ENCODE measurements around the gene PAQR6.
A peak's percentile ranks its signal among the peaks of the same experiment; 100 is the strongest.

PAQR6 gene, protein sequence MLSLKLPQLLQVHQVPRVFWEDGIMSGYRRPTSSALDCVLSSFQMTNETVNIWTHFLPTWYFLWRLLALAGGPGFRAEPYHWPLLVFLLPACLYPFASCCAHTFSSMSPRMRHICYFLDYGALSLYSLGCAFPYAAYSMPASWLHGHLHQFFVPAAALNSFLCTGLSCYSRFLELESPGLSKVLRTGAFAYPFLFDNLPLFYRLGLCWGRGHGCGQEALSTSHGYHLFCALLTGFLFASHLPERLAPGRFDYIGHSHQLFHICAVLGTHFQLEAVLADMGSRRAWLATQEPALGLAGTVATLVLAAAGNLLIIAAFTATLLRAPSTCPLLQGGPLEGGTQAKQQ

DNA sequence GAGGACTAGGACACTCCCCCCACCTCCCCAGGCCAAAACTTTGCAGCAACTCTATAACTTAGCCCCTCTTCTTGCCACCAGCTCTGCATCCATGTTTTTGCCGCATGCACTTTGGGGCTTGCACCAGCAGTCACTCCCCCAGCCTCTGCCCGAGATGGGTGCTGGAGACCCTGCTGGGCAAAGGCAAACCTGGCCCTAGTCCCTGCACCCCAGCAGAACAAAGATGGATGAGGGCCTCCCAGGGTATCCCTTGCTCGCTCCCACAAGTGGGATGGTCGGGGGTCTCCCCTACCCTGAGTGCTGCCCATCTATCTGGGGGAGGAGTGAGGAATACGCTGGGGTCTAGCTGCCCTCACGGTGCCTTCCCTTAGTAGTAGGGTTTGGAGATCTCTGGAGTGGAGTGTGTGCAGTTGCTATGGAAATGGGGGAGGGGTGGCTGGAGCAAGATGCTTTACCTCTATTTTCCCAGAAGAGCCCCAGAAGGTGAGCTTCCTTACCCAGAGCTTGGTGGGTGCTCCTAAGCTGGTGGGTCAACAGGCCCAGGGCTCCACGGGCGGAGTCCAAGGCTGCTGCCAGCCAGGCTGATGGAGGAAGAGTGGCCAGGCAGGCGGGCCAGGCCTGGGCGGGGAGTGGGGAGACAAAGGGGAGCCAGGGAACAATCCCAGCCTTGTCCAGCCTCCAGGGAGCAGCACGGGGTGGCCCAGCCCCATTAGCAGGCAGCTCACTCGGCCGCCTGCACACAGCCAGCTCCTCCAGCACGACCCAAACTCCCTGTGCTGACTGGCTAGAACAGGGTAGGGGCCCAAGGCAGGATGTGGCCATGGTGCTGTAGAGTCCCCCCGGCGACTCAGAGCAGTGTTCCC lies at the start of gene PAQR6:
TSS of gene PAQR6 (minus strand) at position 597 of the 863 bp plus-strand sequence. CDS start 1,325 bp downstream, outside the sequence.
- DNase-seq, result no peak

DNA sequence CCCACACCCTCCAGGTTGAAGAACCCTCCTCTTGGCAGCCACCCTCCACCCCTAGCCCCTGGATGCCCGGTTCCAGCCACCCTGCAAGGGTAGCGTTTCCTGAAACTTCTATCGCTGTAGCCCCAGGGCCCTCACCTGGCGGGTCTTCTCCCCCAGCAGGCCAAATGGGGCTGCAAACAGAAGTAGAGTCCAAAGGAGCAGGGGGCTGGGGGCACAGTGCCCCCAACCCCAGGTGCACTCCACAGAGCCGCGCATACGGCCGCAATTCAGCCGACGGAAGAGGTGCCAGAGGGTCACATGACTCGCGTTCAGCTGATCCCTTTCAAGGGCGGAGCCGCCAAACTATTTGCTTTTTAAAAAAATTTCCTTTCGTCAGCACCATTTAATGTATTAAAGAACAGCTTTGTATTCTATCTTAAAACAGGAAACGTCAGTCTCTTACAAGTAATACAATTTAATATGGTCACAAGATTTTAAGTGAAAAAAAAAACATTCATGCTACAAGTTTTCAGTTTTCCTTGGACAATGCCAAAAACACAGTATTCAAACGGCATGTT lies 47.6 kb upstream of the PAQR6 start, which contains the start of gene GLMP:
TSS of gene GLMP (minus strand) at position 289 of the 557 bp plus-strand sequence. CDS start at position 255, 34 bp downstream.
- peak; percentile 60 for DNase-seq

DNA sequence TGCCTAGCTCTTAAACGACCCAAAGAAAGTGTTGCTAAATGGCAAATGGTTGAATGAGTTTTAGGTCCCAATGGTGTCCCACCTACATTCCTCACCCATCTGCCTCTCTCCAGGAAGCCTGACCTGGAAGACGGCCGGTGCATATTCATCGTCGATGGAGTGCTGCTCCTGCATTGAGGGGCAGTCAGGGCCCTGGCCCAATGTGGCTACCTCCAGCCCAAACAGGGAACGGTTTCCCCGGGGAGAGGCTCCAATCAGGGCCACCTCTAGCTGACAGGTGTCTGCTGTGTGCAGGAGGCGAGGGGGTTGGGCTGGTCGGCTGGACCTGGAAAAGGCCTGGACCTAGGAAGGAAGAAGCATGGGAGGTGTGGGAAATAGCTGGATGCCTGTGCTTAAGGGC lies 46.0 kb upstream of the PAQR6 start:
- no peak for DNase-seq

DNA sequence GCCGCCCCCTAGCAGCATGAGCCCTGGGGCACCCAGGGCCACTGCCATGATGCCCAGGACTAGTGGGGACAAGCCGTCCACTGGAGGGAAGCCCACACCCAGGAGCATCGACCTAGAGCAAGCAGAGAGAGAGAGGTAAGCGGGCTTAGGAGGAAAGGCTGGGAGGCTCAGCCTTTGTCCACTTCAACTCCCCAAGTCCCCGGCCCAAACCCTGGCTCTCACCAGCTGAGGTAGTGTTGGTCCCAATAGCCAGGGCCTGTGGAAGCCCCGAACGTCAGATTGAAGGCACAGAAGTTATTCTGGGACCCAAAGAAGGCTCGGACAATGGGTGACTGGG lies 45.2 kb upstream of the PAQR6 start:
- no peak for DNase-seq

DNA sequence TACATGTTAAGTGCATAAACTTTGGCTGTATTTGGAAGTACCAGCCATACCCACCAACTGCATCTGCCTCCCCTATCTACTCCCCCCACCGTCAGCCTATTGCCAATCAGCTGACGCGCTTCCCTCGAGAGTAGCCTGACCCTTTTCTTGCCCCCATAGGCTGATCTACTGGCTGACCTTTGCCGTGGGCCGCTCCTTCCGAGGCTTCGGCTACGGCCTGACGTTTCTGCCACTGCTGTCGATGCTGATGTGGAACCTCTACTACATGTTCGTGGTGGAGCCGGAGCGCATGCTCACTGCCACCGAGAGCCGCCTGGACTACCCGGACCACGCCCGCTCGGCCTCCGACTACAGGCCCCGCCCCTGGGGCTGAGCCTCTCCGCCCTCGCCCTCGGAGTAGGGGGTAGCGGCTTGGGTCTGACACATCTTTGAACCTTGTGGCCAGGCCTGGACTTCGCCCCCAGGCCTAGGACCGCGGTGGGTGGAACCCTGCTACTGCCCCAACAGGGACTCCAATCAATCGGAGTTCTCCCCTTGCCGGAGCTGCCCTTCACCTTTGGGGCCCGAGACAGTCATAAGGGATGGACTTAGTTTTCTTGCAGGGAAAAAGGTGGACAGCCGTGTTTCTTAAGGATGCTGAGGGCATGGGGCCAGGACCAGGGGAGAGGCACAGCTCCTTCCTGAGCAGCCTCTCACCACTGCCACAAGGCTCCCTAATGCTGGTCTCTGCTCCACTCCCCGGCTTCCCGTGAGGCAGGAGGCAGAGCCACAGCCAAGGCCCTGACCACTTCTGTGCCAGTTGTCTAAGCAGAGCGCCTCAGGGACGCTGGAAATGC lies 43.6 kb upstream of the PAQR6 start:
- no peak for DNase-seq

DNA sequence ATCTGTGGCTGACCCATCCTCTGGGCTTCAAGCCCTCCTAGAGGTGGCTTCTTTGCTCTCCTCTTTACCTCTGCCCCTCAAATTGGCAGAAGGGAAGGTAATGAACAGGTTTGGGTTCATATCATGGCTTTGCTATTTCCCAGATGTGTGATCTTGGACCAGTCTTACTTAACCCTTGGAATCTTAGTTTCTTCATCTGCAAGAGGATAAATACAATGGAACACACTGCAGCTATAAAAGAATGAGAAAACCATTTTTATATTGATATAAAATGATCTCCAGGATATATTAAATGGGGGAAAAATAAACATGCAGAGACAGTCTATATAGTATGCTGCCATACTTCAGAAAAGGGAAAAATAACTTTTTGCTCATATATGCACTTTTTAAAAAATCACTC lies 42.0 kb upstream of the PAQR6 start:
- no peak for DNase-seq

DNA sequence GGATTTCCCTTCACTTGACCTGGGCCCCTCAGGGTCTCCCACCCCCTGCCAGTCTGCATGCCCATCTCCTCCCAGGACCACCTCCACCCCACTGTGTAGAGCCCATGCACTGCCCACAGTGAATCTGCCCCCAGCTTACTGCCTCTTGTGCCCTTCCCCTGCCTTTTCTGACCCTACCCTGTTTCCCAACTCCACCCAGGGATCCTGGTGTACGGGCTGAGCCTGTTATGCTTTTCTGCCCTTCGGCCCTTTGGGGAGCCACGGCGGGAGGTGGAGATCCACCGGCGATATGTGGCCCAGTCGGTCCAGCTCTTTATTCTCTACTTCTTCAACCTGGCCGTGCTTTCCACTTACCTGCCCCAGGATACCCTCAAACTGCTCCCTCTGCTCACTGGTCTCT lies 38.2 kb upstream of the PAQR6 start:
- DNase-seq, result no peak

DNA sequence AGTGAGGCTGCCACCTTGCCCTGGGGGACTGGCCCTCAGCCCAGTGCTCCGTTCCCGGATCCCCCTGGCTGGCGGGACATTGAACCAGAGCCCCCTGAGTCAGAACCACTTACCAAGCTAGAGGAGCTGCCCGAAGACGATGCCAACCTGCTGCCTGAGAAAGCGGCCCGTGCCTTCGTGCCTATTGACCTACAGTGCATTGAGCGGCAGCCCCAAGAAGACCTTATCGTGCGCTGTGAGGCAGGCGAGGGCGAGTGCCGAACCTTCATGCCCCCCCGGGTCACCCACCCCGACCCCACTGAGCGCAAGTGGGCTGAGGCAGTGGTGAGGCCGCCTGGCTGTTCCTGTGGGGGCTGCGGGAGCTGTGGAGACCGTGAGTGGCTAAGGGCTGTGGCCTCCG lies 37.6 kb upstream of the PAQR6 start:
- no peak for DNase-seq

DNA sequence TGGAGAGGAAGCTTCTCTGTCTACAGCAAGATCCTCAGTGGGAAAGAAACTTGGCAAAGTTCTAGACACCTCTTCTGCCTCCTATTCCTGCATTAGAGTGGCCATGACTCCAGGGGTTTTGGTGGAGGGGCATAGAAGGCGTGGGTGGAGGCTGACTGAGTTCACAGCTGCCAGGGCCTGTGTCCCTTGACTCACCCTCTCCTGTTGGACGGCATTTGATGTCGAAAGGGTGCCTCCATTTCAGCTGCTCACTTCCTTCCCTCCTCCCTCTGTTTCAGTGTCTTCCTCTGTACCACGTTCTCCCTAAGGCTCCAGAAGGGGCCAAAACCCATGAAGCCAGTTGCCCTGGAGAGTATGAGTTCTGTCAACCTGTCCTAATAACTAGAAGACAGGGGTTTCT lies 36.9 kb upstream of the PAQR6 start:
- DNase-seq, result no peak

DNA sequence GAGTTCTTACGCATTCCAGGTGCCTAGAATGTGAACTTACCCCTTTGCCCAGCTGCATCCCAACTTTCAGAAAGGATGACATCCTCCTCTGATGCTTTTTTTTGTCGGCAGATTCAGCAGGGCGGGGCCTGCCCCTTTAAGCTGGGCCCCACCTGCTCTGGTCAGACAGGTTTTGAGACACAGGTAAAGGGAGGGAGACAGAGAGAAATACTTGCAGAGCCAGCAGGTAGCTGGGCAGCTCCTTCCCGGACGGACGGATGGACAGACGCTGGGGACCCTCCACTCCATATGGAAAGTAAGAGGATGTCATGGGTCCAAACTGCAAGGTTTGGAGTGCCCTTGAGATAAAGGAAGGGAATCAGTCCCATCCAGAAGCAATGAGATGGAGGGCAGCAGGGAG lies 36.3 kb upstream of the PAQR6 start, which contains the start of gene TMEM79:
TSS of gene TMEM79 (plus strand) at position 214 of the 400 bp plus-strand sequence. CDS start 902 bp downstream, outside the sequence.
- peak; percentile 29 for DNase-seq

DNA sequence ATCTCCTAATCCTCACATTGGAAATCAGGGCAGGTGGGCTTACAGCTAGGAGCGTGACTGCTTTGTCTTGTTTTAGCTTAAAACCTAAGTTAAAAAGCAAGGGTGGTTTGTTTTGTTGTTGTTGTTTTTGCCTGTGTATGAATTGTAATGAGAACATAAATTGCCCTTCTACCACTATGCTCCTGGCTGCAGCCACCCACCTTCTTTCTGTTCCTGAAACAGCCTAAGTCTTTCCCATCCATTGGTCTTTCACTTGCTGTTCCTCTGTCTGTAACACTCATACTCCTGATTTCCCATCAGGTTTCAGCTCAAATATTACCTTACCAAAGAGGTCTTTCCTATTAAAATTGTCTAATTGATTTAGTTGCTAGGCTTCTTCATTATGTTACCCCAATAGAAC lies 35.7 kb upstream of the PAQR6 start:
- DNase-seq, result no peak

DNA sequence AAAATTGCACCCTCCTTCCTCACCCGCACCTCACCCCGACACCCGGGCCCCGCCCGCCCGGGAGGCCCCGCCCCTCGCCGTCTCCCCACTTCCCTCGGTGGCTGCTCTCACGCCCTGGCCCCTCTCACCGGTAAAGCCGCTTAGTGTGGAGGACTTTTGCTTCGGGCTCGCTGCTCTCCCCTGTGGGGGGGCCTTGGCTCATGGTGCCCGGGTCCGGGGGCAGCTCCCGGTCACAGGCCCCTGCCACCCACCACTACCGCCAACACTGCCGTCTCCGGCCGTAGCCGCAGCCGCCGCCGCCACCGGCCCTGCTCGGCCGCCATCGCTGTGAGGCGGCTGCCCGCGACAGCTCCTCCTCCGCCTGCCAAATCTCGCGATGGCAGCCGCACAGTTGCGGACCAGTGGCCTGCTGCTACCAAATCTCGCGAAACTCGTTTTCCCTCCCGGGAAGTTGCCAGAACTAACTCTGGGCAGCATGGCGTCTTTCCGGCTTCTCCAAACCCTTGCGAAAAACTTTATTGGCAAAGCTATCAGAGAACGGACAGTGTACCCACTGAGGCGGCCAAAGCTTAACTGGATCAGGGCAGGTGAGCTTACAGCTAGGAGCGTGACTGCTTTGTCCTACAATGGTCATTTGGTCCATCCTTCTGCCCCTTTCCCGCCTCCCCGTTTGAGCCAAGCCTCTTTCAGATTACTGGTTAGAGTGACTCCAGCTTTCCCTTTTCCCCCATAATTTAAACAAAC lies 34.8 kb upstream of the PAQR6 start, which contains the start of gene SMG5:
TSS of gene SMG5 (minus strand) at position 347 of the 744 bp plus-strand sequence. CDS start at position 202, 145 bp downstream.
- DNase-seq, result peak; percentile 98

DNA sequence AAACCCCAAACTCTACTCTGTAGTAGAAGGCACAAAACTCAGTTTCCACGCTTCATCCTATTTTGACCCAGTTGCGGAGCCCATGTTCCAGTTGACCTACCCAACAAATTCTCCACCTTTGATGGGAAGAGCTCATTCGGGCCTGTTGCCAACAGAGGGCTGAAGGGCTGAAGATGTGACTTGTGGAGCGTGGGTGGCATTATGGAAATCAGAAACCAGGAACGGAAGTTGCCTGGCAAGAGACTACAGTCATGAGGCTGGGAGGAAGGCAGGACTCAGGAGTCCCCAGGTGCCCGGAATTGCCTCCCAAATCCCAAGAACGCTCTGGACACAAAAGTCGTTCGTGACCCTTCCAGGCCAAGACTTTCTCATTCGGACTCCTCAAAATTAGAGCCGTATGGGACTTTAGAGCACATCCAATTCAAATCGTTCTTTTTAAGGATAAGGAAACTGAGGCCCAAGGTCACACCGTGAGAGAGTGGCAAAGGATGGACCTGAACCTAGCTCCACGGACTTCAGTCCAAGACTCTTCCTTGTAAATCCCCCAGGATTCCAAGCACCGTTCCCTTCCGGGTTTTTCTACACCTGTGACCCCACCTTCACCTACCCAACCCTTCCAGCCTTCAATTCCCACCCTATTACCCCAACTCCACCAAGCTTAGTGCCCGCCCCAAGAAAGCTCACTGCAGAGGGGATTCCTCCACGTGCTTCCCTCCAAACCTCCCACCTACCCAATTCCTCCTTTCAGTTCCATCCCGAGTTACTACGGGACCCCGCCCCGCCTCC lies 34.0 kb upstream of the PAQR6 start:
- peak; percentile 71 for DNase-seq

DNA sequence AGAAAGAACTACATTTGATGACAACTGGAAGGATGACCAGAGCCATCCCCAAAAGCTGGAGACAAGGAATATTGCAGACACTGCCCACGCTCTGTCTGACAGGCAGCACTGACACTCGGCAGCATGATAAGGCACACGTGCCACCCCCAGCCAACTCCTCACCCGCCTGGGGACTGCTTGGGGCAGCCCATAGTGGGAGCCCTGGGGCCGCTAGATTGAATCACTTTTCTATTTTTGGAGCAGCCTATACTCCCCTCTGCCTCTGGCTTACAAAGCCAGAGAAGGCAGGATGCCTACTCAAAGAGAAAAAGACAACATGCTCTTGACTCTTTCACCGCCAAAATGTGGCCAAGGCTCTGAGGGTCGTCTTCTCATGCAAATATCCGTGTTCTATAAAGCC lies 33.4 kb upstream of the PAQR6 start:
- DNase-seq, result no peak

DNA sequence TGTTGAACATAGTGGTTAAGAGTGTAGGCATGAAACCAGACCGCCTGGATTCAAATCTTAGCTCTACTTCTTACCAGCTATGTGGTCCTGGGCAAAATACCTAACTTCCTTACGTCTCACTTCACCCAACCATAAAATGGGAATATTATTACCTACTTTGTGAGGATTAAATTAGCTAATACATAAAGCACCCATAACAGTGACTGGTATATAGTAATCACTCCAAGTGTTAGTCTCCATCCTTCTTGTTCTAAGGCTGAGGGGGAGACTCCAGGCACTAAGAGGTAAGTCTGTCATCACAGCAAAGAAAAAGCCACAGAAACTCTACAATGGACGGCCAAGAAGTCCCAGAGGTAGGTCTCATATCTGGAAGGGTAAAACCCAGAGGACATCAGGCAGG lies 32.0 kb upstream of the PAQR6 start:
- DNase-seq, result no peak

DNA sequence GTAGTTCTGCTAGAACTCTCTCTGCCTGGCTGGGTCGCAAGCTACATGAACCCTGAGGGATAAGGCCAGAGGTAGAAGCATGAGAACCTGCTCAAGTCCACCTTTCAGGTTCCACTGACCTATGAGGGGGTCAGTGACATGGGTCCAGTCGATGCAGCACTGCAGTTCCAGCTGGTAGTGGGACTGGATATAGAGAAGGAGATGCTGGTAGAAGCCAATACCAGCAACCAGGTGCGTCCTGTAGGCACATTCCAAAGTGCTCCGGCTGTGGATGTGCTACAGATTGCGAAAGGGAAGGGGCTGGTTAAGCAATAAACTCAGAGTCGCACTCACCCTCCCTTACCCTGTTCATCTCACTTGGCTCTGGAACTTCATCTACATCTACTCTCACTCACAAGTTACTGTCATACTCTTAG lies 29.1 kb upstream of the PAQR6 start:
- DNase-seq, result no peak

DNA sequence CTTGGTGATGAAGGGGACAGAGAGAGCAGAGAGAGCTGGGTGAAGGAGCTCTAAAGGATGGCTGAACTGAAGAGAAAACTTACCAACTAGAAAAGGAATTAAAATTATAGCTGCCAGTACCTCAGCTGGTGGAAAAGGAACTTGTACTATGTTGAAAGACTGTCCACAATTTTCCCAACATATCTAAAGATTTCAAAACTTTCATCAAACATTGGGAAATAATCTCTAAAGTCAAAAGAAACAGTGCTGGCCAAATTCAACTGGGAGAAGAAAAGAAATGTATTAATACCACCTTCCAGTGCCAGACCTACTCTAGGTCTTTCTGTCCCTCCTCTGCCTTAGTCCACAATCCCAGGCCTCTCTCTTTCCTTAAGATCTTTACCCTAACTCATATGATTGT lies 28.7 kb upstream of the PAQR6 start:
- DNase-seq, result no peak

DNA sequence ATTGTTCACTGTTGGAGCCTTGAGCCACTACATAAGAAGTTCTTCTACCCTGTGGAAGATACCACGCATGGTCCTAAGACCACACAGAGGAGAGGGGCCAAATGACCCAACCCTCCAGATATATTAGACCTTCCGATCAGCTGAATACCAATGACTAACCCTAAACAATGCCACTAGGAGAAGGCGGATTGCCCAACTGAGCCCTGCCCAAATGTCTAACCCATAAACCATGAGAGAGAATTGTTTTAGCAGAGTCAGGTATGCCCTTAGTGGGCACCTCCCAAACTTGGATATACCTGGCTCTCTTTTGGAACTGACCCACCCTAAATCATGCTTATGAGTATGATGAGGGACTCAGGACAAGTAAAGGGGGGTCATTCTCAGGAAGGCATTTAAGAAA lies 22.5 kb upstream of the PAQR6 start:
- no peak for DNase-seq

DNA sequence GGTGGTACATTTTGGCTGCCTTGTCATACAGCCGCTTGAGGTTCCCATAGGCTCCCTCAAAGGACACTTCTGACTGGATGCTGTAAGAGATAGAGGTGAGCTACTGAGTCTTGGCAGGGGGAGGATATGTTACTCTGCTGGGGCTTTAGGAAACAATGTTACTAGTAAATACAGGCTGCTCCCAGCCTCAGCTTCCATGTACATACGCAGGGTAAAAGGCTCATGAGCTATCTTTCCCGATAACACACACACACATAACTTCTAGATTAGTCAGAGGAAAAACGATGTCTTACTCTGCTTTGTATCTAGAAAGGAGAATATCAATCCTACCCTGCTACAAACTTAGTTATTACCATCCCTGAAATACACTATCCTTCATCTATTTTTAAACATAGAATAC lies 20.5 kb upstream of the PAQR6 start:
- DNase-seq, result no peak

DNA sequence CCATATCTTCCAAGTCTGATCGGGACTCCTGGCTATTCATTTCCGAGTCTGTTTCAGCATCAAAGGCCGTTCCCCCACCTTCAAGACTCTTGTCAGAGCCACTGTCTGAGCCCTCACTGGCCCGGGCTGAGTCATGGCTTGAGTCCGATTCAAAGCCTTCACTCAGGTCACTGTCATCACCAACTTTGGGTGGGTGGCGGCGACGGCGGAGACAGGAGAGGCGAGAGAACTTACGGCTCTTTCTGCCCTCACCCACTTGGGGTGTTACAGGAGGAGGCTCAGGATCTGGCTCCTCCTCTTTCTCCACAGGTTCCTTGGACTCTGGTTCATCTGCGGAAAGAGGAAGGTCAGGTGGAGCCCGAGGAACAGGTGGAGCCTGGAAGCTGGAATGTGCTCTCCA lies 18.2 kb upstream of the PAQR6 start:
- DNase-seq, result no peak

DNA sequence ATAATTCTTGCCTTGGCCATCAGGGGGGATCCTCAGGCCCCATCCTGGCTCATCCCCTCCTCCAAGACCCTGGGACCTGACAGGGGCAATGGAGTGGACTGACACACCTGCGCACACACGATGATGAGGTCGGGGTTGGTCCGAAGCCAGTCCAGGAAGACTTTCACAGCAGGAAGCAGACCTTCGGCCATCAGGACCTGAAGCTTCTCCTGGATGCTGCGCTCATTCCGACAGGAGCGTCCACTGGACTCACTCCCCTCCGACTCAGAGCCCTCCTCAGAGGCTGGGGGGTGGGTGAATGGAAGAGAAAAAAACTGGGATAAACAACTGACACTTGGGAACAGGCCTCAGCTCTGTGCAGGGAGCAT lies 15.4 kb upstream of the PAQR6 start:
- DNase-seq, result no peak
